HEK293 (cell line): ENCODE measurements around the gene ITGA5.
A peak's percentile ranks its signal among the peaks of the same experiment; 100 is the strongest.

ENCODE experiments used
- CTCF ChIA-PET: fragments of 350-600 bp; formaldehyde crosslinking; extraction: SDS; loops from one replicate; lab custom pipeline; 2021; ENCODE audit warnings: antibody characterized with exemption; lab: Yijun Ruan, JAX
- POLR2A ChIA-PET: fragments of 300-600 bp; formaldehyde crosslinking; extraction: SDS; loops from one replicate; lab custom pipeline; 2020; ENCODE audit warnings: antibody characterized with exemption, inconsistent platforms; lab: Yijun Ruan, JAX
- H3K27ac ChIP-seq: fragments of 200-500 bp; sonication (Bioruptor generic); 2 replicates; pipeline ENCODE4 v1.5.1; 2014; ENCODE audit warnings: low read depth, low read length, control low read depth, inconsistent platforms; ENCODE audit errors: extremely low read depth
- H3K36me3 ChIP-seq, 2 experiments: fragments of 200-500 bp in 1 of 2; sonication (Bioruptor generic) in 1 of 2; 1 replicate in 1 of 2; 2 replicates in 1 of 2; pipeline ENCODE4 v1.5.1; 2014 to 2017; ENCODE audit warnings: inconsistent platforms in 2 of 2, low read length in 2 of 2; ENCODE audit not compliant: control insufficient read depth in 2 of 2, insufficient read depth in 1 of 2
- H3K4me1 ChIP-seq: fragments of 200-500 bp; sonication (Bioruptor generic); 2 replicates; pipeline ENCODE4 v1.5.1; 2014; ENCODE audit warnings: mild to moderate bottlenecking, low read length, inconsistent platforms; ENCODE audit not compliant: control insufficient read depth, insufficient read depth
- H3K4me3 ChIP-seq: 2 replicates; pipeline ENCODE4 v1.5.1; 2011; ENCODE audit warnings: low read depth, mild to moderate bottlenecking, control low read depth, low read length, moderate library complexity
- H3K9me3 ChIP-seq: fragments of 200-500 bp; sonication (Bioruptor generic); 2 replicates; pipeline ENCODE4 v1.5.1; 2014; ENCODE audit warnings: low read depth, low read length, inconsistent platforms; ENCODE audit not compliant: control insufficient read depth, insufficient read depth
- GLI4 ChIP-seq: fragments of 450-650 bp; formaldehyde crosslinking; IDR thresholded peaks from 2 replicates; pipeline ENCODE4 v1.5.1; 2016; ENCODE audit warnings: missing biosample characterization, missing genetic modification characterization
- GLIS1 ChIP-seq: fragments of 450-650 bp; formaldehyde crosslinking; IDR thresholded peaks from 2 replicates; pipeline ENCODE4 v1.5.1; 2016; ENCODE audit warnings: missing biosample characterization, missing genetic modification characterization
- KLF8 ChIP-seq: fragments of 450-650 bp; formaldehyde crosslinking; IDR thresholded peaks from 2 replicates; pipeline ENCODE4 v1.5.1; 2016; ENCODE audit warnings: missing biosample characterization, missing genetic modification characterization
- MZF1 ChIP-seq: fragments of 450-650 bp; formaldehyde crosslinking; IDR thresholded peaks from 2 replicates; pipeline ENCODE4 v1.5.1; 2017; ENCODE audit warnings: missing biosample characterization, missing genetic modification characterization, borderline replicate concordance
- PRDM10 ChIP-seq: fragments of 450-650 bp; formaldehyde crosslinking; IDR thresholded peaks from 2 replicates; pipeline ENCODE4 v1.5.1; 2016; ENCODE audit warnings: missing biosample characterization, missing genetic modification characterization
- SP2 ChIP-seq: fragments of 450-650 bp; formaldehyde crosslinking; IDR thresholded peaks from 2 replicates; pipeline ENCODE4 v1.5.1; 2016; ENCODE audit warnings: missing biosample characterization, missing genetic modification characterization
- ZBTB20 ChIP-seq: fragments of 450-650 bp; formaldehyde crosslinking; IDR thresholded peaks from 2 replicates; pipeline ENCODE4 v1.5.1; 2016; ENCODE audit warnings: missing biosample characterization, missing genetic modification characterization
- ZBTB8A ChIP-seq: fragments of 450-650 bp; formaldehyde crosslinking; IDR thresholded peaks from 2 replicates; pipeline ENCODE4 v1.5.1; 2016; ENCODE audit warnings: missing biosample characterization, missing genetic modification characterization
- ZFHX2 ChIP-seq: fragments of 450-650 bp; formaldehyde crosslinking; conservative IDR thresholded peaks from 2 replicates; pipeline ENCODE4 v1.5.1; 2016; ENCODE audit warnings: missing biosample characterization, missing genetic modification characterization
- ZFP3 ChIP-seq: fragments of 450-650 bp; formaldehyde crosslinking; IDR thresholded peaks from 2 replicates; pipeline ENCODE4 v1.5.1; 2016; ENCODE audit warnings: low read depth, missing biosample characterization, missing genetic modification characterization
- ZFP37 ChIP-seq: fragments of 450-650 bp; formaldehyde crosslinking; IDR thresholded peaks from 2 replicates; pipeline ENCODE4 v1.5.1; 2016; ENCODE audit warnings: missing biosample characterization, missing genetic modification characterization
- ZNF112 ChIP-seq: fragments of 450-650 bp; formaldehyde crosslinking; IDR thresholded peaks from 2 replicates; pipeline ENCODE4 v1.5.0; 2017; ENCODE audit warnings: missing biosample characterization, missing genetic modification characterization
- ZNF2 ChIP-seq: fragments of 450-650 bp; formaldehyde crosslinking; IDR thresholded peaks from 2 replicates; pipeline ENCODE4 v1.5.1; 2016; ENCODE audit warnings: missing biosample characterization, missing genetic modification characterization
- ZNF223 ChIP-seq: fragments of 450-650 bp; formaldehyde crosslinking; IDR thresholded peaks from 2 replicates; pipeline ENCODE4 v1.5.1; 2016; ENCODE audit warnings: missing biosample characterization, missing genetic modification characterization
- ZNF354C ChIP-seq: fragments of 450-650 bp; formaldehyde crosslinking; IDR thresholded peaks from 2 replicates; pipeline ENCODE4 v1.5.1; 2016; ENCODE audit warnings: missing biosample characterization, missing genetic modification characterization, low read depth, borderline replicate concordance
- ZNF488 ChIP-seq: fragments of 450-650 bp; formaldehyde crosslinking; IDR thresholded peaks from 2 replicates; pipeline ENCODE4 v1.5.1; 2016; ENCODE audit warnings: missing biosample characterization, missing genetic modification characterization
- ZNF561 ChIP-seq: fragments of 450-650 bp; IDR thresholded peaks from 2 replicates; pipeline ENCODE4 v1.5.1; 2018; ENCODE audit warnings: missing biosample characterization, missing genetic modification characterization, borderline replicate concordance
- ZNF621 ChIP-seq: fragments of 450-650 bp; formaldehyde crosslinking; IDR thresholded peaks from 2 replicates; pipeline ENCODE4 v1.5.1; 2017; ENCODE audit warnings: missing biosample characterization, missing genetic modification characterization
- ZNF624 ChIP-seq: fragments of 450-650 bp; formaldehyde crosslinking; IDR thresholded peaks from 2 replicates; pipeline ENCODE4 v1.5.1; 2017; ENCODE audit warnings: missing biosample characterization, missing genetic modification characterization
- ZNF704 ChIP-seq: fragments of 450-650 bp; formaldehyde crosslinking; IDR thresholded peaks from 2 replicates; pipeline ENCODE4 v1.5.1; 2016; ENCODE audit warnings: missing biosample characterization, missing genetic modification characterization
- ZNF777 ChIP-seq: fragments of 450-650 bp; formaldehyde crosslinking; IDR thresholded peaks from 2 replicates; pipeline ENCODE4 v1.5.1; 2017; ENCODE audit warnings: missing biosample characterization, missing genetic modification characterization, borderline replicate concordance
- TF ChIP-seq, protein P1 (sequence below): fragments of 450-650 bp; formaldehyde crosslinking; IDR thresholded peaks from 2 replicates; pipeline ENCODE4 v1.5.1; 2016; ENCODE audit warnings: missing biosample characterization, missing genetic modification characterization
- TF ChIP-seq, protein P2 (sequence below): IDR thresholded peaks from 2 replicates; pipeline ENCODE4 v1.6.1; 2011; ENCODE audit warnings: mild to moderate bottlenecking, low read depth, low read length, borderline replicate concordance
- TF ChIP-seq, protein P3 (sequence below): fragments of 450-650 bp; formaldehyde crosslinking; IDR thresholded peaks from 2 replicates; pipeline ENCODE4 v1.5.1; 2016; ENCODE audit warnings: missing biosample characterization, missing genetic modification characterization

ITGA5 gene

GRCh38 chr12:54358191-54358944 lies 60.7 kb downstream of the ITGA5 start (continued):
- peak; percentile 50; the same call in 1 of the 2 replicates for TF ChIP-seq ZNF777 (tag by site-specific recombination)
- TF ChIP-seq ZFP3 (tag by site-specific recombination), result no peak
- TF ChIP-seq, protein P1, sequence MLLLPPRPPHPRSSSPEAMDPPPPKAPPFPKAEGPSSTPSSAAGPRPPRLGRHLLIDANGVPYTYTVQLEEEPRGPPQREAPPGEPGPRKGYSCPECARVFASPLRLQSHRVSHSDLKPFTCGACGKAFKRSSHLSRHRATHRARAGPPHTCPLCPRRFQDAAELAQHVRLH (tag by site-specific recombination), result peak; percentile 55; the same call in 1 of the 2 replicates
- TF ChIP-seq GLIS1 (tag by site-specific recombination), result peak; percentile 81
- no peak for TF ChIP-seq ZNF354C (tag by site-specific recombination)
- peak; percentile 67 for TF ChIP-seq SP2 (tag by site-specific recombination)
- no peak for TF ChIP-seq ZNF112
- peak; percentile 11; the same call in 1 of the 2 replicates for TF ChIP-seq ZBTB8A (tag by site-specific recombination)
- no peak for TF ChIP-seq ZNF704
- 0 out of 2 replicates have a peak, but pooled peaks have one; percentile 20 for TF ChIP-seq ZNF2 (tag by site-specific recombination)
- TF ChIP-seq ZFP37 (tag by site-specific recombination), result peak; percentile 48; the same call in 1 of the 2 replicates
- TF ChIP-seq ZNF223 (tag by site-specific recombination), result peak; percentile 71; the same call in 1 of the 2 replicates
- no peak for TF ChIP-seq ZNF621 (tag by site-specific recombination)
- 0 out of 2 replicates have a peak, but pooled peaks have one; percentile 18 for TF ChIP-seq ZBTB20 (tag by site-specific recombination)
- TF ChIP-seq ZNF488 (tag by site-specific recombination), result no peak
- TF ChIP-seq PRDM10 (tag by site-specific recombination), result peak; percentile 99
- 0 out of 2 replicates have a peak, but pooled peaks have one; percentile 22 for TF ChIP-seq ZNF624 (tag by site-specific recombination)
- TF ChIP-seq KLF8, result 0 out of 2 replicates have a peak, but pooled peaks have one; percentile 24
- TF ChIP-seq, all 188 proteins: peak for 25

- H3K36me3 ChIP-seq, result no peaks in the 10 kb centered on the region
- TF ChIP-seq, protein P2, sequence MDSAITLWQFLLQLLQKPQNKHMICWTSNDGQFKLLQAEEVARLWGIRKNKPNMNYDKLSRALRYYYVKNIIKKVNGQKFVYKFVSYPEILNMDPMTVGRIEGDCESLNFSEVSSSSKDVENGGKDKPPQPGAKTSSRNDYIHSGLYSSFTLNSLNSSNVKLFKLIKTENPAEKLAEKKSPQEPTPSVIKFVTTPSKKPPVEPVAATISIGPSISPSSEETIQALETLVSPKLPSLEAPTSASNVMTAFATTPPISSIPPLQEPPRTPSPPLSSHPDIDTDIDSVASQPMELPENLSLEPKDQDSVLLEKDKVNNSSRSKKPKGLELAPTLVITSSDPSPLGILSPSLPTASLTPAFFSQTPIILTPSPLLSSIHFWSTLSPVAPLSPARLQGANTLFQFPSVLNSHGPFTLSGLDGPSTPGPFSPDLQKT, result no peak
- TF ChIP-seq MZF1 (no peak), GLI4 (no peak), ZNF561 (tag by site-specific recombination) (no peak), ZFHX2 (tag by site-specific recombination) (0 out of 2 replicates have a peak, but pooled peaks have one; percentile 8)
- TF ChIP-seq, protein P3, sequence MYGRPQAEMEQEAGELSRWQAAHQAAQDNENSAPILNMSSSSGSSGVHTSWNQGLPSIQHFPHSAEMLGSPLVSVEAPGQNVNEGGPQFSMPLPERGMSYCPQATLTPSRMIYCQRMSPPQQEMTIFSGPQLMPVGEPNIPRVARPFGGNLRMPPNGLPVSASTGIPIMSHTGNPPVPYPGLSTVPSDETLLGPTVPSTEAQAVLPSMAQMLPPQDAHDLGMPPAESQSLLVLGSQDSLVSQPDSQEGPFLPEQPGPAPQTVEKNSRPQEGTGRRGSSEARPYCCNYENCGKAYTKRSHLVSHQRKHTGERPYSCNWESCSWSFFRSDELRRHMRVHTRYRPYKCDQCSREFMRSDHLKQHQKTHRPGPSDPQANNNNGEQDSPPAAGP (tag by site-specific recombination), result no peak
- no peak overlapping the region for H3K27ac ChIP-seq
- ChIA-PET CTCF (interaction anchor here (0.7 to 8.8 kb wide), 10 partner anchors 11 to 136 kb away, joined by 4 to 137 read pairs (median 13); partner anchors contain the start of genes COPZ1 and NFE2), POLR2A (interaction anchor here (0.6 to 2.0 kb wide), 4 partner anchors 13 to 78 kb away, joined by 3 to 13 read pairs (median 4); partner anchors contain the start of genes CBX5, COPZ1 and HNRNPA1)
- H3K4me1 ChIP-seq, result peaks cover 22% of the 10 kb centered on the region
- H3K4me3 ChIP-seq, result no peak overlapping the region
- H3K9me3 ChIP-seq, result no peaks in the 10 kb centered on the region
Measured at GRCh38 chr12:54357506-54358190, 61.4 kb downstream of the ITGA5 start.
